GM06990 (cell line): Measurements from ENCODE around the gene EML2.

Experiments
- DNase-seq: peaks from one replicate; pipeline ENCODE4 v3.0.0-alpha.2; 2011; ENCODE audit not compliant: insufficient read length; ENCODE audit errors: extremely low read depth
- H3K27me3 ChIP-seq: replicated peaks from 2 replicates; pipeline ENCODE4 v1.6.0; 2011; ENCODE audit warnings: low read length; ENCODE audit not compliant: control insufficient read depth, insufficient read depth
- H3K36me3 ChIP-seq: 2 replicates; pipeline ENCODE4 v1.5.1; 2011; ENCODE audit warnings: low read length; ENCODE audit not compliant: control insufficient read depth, insufficient read depth
- H3K4me3 ChIP-seq: replicated peaks from 2 replicates; pipeline ENCODE4 v1.5.1; 2011; ENCODE audit warnings: low read depth, mild to moderate bottlenecking, control low read depth, low read length
- TF ChIP-seq, protein P1 (sequence below): IDR thresholded peaks from 2 replicates; pipeline ENCODE4 v1.5.1; 2011; ENCODE audit warnings: low read length, control low read depth, mild to moderate bottlenecking, inconsistent platforms; ENCODE audit not compliant: insufficient read depth, poor library complexity, severe bottlenecking

Gene EML2

DNA sequence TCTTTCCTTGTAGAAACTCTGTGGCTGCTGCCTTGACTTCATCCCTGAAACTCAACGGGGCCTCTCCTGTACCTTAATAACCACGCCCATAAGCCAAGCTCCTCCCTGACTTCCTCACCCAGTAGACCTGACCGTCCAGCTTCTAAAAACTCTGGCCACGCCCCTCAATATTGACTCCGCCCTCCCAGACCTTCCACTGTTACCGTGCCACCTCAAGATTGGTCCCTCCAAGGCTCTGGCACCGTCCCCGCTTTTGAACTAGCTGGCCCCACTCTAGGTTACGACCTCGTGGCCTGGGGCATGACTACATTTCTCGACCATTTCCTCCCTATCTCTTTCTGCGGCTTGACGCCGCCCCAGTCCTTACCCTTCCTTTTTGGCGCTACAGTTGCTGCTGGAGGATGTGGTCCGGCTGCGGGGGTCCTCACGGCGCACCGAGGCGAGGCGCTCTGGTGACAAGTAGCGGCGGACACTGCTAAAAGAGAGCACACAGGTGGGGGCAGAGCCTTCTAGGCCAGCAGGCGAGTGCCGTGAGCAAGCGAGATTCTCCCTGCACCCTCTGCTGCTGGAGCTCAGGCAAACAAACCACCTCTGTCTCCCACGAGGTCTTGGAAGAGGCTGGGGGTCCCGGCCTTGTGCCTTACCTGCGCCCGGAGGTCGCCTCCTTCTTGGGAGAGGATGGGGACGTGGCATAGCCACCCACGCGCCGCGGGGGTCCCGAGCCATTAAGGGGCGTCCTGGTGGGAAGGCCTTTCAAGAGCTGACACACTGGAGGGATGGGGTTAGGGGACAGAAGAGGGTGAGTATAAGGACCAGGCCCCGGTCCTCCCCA is 2.3 kb upstream of the EML2 start:
- peak; percentile 85 for DNase-seq
- Histone ChIP-seq H3K27me3 (no peaks in the 10 kb centered on the region), H3K36me3 (no peaks in the 10 kb centered on the region), H3K4me3 (peak overlapping the region; percentile 69)
- TF ChIP-seq, protein P1, sequence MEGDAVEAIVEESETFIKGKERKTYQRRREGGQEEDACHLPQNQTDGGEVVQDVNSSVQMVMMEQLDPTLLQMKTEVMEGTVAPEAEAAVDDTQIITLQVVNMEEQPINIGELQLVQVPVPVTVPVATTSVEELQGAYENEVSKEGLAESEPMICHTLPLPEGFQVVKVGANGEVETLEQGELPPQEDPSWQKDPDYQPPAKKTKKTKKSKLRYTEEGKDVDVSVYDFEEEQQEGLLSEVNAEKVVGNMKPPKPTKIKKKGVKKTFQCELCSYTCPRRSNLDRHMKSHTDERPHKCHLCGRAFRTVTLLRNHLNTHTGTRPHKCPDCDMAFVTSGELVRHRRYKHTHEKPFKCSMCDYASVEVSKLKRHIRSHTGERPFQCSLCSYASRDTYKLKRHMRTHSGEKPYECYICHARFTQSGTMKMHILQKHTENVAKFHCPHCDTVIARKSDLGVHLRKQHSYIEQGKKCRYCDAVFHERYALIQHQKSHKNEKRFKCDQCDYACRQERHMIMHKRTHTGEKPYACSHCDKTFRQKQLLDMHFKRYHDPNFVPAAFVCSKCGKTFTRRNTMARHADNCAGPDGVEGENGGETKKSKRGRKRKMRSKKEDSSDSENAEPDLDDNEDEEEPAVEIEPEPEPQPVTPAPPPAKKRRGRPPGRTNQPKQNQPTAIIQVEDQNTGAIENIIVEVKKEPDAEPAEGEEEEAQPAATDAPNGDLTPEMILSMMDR, result no peak

DNA sequence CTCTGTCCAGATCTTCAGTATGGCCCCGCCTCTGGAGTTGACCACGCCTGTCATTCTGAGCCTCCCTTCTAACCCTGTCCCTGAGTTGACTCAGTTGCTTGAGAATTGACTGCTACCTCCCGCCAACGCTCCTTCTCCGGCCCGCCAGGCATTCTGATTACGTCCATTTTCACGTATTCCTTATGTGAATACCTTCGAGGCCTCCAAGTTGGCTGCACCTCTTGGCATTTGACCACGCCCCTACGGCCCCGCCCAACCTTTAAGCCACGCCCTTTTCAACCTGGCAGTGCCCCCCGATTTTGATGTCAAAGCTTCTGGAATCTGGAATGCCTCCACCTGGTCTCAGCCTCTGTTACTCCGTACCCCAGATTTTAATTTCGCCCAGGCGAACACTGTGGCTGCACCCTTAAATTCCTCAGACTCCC is 1.7 kb upstream of the EML2 start:
- TF ChIP-seq, protein P1, result no peak
- H3K36me3 ChIP-seq, result no peaks in the 10 kb centered on the region; the same call in 1 of the 2 replicates
- peak; percentile 73 for DNase-seq
- H3K27me3 ChIP-seq, result no peaks in the 10 kb centered on the region
- H3K4me3 ChIP-seq, result peak overlapping the region; percentile 44

DNA sequence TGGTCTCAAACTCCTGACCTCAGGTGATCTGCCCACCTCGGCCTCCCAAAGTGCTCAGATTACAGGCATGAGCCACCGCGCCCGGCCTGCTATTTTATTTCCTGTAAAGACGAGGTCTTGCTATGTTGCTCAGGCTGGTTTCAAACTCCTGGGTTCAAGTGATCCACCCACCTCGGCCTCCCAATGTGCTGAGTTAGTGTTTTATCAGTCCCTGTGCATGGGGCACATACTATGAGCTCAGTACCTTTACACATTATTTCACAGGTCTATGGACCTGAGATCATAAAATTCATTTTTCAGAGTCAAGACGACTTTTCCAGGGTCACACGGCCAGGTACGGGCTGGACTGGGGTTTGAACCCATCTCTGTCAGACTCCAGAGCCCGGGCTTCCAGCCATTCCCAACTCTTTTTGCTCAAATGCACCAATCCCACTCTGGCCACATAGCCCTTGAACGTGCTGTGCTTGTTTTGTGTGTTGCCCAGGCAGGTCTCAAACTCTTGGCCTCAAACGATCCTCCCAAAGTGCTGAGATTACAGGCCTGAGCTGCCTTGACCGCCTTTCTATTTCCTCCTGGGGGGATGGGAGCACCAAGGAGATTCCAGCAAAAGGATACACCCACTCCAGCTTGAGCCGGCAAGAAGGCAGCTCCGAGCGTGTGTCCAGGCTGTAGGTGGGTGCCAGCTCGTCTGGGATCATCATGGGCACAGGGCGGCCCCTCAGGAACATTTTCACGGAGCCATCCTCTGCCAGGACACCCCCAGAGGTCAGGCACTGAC is 1.1 kb downstream of the EML2 start:
- no peaks in the 10 kb centered on the region for H3K27me3 ChIP-seq
- peak overlapping the region; percentile 88 for H3K4me3 ChIP-seq
- TF ChIP-seq, protein P1, result no peak
- H3K36me3 ChIP-seq, result no peaks in the 10 kb centered on the region; the same call in 1 of the 2 replicates
- DNase-seq, result no peak

DNA sequence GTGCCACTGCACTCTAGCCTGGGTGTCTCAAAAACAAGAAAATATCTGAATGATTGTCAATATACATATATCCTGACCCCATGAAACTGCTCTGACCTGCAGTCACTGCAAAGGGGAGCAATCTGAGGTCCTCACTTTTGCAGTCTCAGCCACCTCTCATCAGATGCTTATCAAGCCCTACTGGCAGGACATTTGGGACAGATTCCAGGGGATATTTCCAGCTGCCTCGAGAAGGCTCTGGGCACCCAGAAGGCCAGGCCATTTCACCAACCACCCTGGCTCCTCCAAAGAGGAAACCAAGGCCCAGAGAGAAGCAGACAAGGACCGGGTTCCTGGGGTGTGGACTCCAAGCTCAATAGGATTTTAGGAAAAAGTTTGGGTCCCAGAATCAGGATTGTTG is 2.3 kb downstream of the EML2 start:
- TF ChIP-seq, protein P1, result no peak
- H3K36me3 ChIP-seq, result peaks cover 3% of the 10 kb centered on the region; the same call in 1 of the 2 replicates
- no peaks in the 10 kb centered on the region for H3K27me3 ChIP-seq
- DNase-seq, result no peak
- H3K4me3 ChIP-seq, result no peak overlapping the region

DNA sequence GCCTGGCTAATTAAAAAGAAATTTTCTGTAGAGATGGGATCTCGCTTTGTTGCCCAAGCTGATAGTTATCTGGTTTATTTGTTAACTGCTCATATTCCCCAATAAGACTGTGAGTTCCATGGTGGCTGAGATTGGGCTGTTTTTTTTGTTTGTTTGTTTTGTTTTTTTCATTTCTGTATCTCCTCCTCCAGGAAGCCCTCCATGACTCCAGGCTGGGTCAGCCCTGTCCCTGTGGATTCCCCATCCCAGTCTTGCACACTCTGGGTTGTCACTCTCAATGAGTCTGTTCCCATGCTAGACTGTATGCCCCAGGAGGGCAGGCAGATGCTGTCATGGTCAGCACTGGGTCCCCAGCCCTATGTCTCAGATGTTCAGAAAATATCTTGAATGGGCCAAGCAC is 2.9 kb downstream of the EML2 start:
- TF ChIP-seq, protein P1, result no peak
- no peak for DNase-seq
- Histone ChIP-seq H3K4me3 (no peak overlapping the region), H3K27me3 (no peaks in the 10 kb centered on the region), H3K36me3 (peaks cover 3% of the 10 kb centered on the region; the same call in 1 of the 2 replicates)
